Left ventricle myocardium inferior (tissue), 1 donor: ENCODE data around the gene SMARCD3. TPM values are rescaled to one million over a fixed set of nuclear protein-coding genes. Genes with fewer than 3 reads are reported as not detected.

ENCODE experiments used
- DNase-seq: peaks from one replicate; pipeline ENCODE4 v3.0.0-alpha.2; 2020
- H3K27ac ChIP-seq: fragments of 200-600 bp; replicated peaks from 2 replicates; pipeline ENCODE4 v1.8.0; 2021
- H3K27me3 ChIP-seq: fragments of 200-600 bp; 2 replicates; pipeline ENCODE4 v1.8.0; 2021; ENCODE audit warnings: low read depth
- H3K36me3 ChIP-seq: fragments of 200-600 bp; 2 replicates; pipeline ENCODE4 v1.8.0; 2021
- H3K4me1 ChIP-seq: fragments of 200-600 bp; 2 replicates; pipeline ENCODE4 v1.8.0; 2021
- H3K4me3 ChIP-seq: fragments of 200-600 bp; 2 replicates; pipeline ENCODE4 v1.8.0; 2021; ENCODE audit warnings: mild to moderate bottlenecking, moderate library complexity
- H3K9me3 ChIP-seq: fragments of 200-600 bp; replicated peaks from 2 replicates; pipeline ENCODE4 v1.8.0; 2021
- intact Hi-C: fragments of 100-400 bp; cut with micrococcal nuclease; formaldehyde crosslinking; loops from one replicate; pipeline ENCODE4 v1.11.0; 2022
- total RNA-seq: library from RNA; stranded (reverse); fragmentation: NEBNext Ultra II Directional; extraction: Animal tissue kit (Norgen Biotek cat#: 25700); gene quantifications from one replicate; pipeline ENCODE4 v1.2.1, GENCODE V29; 2021
- TF ChIP-seq, protein P1 (sequence below): fragments of 200-600 bp; IDR thresholded peaks from 2 replicates; pipeline ENCODE4 v1.8.0; 2021; ENCODE audit warnings: antibody characterized with exemption, mild to moderate bottlenecking, borderline replicate concordance
- donor health status: DM: no; HTN: yes; CAD: no; lungs with severe emphysema.

The SMARCD3 gene
- total RNA-seq, 1 donor from 2014 or later = 104 TPM

DNA sequence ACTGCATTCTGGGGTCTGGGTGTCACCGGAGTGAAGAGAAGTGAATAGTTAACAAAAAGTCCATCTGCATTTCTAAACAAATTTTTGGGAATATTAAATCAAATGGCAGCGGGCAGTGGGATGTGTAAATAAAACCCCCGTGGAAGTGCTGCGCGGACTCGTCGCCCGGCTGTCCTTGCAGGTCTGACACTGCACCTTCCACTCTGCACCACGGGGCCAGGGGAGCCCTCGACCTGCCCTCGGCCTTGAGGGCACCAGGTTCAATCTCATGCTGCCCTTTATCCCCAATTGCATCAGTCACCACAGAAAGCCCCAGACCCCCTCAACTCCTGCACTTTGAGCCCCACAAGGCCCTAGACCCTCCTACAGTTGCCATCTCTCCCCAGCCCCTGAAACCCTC is 6.4 kb upstream of the SMARCD3 start:
- H3K4me3 ChIP-seq = no peak overlapping the region
- H3K27me3 ChIP-seq = peaks cover 20% of the 10 kb centered on the region
- peak overlapping the region; percentile 99 for H3K27ac ChIP-seq
- H3K36me3 ChIP-seq = no peaks in the 10 kb centered on the region
- no peaks in the 10 kb centered on the region for H3K9me3 ChIP-seq
- TF ChIP-seq, protein P1, sequence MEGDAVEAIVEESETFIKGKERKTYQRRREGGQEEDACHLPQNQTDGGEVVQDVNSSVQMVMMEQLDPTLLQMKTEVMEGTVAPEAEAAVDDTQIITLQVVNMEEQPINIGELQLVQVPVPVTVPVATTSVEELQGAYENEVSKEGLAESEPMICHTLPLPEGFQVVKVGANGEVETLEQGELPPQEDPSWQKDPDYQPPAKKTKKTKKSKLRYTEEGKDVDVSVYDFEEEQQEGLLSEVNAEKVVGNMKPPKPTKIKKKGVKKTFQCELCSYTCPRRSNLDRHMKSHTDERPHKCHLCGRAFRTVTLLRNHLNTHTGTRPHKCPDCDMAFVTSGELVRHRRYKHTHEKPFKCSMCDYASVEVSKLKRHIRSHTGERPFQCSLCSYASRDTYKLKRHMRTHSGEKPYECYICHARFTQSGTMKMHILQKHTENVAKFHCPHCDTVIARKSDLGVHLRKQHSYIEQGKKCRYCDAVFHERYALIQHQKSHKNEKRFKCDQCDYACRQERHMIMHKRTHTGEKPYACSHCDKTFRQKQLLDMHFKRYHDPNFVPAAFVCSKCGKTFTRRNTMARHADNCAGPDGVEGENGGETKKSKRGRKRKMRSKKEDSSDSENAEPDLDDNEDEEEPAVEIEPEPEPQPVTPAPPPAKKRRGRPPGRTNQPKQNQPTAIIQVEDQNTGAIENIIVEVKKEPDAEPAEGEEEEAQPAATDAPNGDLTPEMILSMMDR = no peak
- DNase-seq = no peak
- intact Hi-C loops = no loop called here
- peaks cover 51% of the 10 kb centered on the region for H3K4me1 ChIP-seq

DNA sequence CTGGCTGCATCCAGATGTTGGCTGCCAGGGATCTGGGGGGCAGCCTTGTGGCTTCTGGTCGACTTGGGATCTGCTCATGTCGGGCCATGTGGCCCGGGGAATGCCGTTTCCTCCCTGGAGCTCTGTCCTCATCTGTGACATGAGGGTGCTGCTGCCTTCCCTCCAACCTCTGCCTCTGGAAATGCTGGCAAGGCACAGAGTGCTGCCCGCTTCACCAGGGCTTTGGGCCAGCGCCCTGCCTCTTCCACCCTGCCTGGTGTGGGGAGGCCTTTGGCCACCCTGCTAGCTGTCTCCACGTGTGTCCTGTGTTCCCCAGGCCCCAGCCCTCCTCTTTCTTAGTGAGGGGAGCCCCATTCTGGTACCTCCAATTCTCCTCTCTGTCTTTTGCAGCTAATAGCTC is 5.8 kb upstream of the SMARCD3 start:
- DNase-seq = no peak
- H3K9me3 ChIP-seq = no peaks in the 10 kb centered on the region
- intact Hi-C loops = no loop called here
- no peaks in the 10 kb centered on the region for H3K36me3 ChIP-seq
- peak overlapping the region; percentile 99 for H3K27ac ChIP-seq
- TF ChIP-seq, protein P1 = no peak
- H3K4me3 ChIP-seq = no peak overlapping the region
- H3K4me1 ChIP-seq = peaks cover 56% of the 10 kb centered on the region
- H3K27me3 ChIP-seq = peaks cover 17% of the 10 kb centered on the region

DNA sequence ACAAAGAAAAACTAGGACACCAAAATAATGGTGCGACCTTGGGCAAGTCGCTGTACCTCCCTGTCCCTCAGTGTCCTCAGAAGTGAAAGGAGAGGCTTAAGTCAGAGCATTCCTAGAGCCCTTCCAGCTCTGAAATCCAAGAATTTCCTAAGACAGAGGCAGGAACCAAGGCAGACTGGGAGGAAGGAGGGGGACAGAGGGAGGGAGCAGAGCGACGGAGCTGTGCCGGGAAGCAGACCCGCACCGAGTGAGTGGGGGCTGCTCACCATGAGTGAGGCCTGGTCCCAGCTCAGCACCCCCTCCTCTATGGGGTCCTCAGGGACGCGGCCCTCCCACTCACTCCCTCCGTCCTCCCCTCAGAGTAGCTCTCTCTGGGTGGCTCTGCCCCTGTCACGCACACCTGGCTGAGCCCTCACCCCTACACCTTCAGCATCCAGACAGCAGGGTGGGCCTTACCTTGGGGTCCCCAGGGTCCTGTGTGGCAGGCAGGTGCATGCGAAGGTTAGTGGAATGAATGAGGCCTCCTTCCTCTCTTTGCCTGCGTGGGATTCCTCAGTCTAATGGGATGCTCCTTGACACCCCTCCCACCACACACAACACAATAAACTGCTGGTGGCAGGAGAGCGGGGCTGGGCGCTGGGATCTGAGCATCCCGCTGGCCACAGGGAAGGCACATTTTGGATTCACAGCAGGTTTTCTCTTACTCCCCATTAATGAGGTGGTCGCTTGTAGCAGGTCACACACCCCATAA is 4.6 kb upstream of the SMARCD3 start:
- Histone ChIP-seq H3K4me1 (peaks cover 64% of the 10 kb centered on the region), H3K9me3 (no peaks in the 10 kb centered on the region), H3K36me3 (no peaks in the 10 kb centered on the region), H3K4me3 (peak overlapping the region; percentile 84), H3K27ac (peak overlapping the region; percentile 99), H3K27me3 (peaks cover 17% of the 10 kb centered on the region)
- TF ChIP-seq, protein P1 = no peak
- no peak for DNase-seq
- intact Hi-C loops = no loop called here

DNA sequence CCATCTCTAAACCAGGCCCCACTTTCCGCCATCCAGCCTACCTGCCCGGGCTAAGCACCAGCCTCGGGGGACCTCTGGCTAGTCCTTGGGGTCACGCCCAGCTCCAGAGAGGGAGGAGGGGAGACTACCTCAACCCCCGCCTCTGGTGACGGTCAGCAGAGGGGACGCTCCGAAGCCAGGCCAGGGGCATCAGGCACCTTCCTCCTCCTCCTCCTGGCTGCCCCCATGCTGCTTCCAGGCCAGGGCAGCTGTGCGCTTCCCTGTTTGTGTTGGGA is 4.0 kb upstream of the SMARCD3 start:
- H3K36me3 ChIP-seq = no peaks in the 10 kb centered on the region
- intact Hi-C loops = no loop called here
- no peak for DNase-seq
- peak overlapping the region; percentile 99 for H3K27ac ChIP-seq
- H3K4me1 ChIP-seq = peaks cover 70% of the 10 kb centered on the region
- TF ChIP-seq, protein P1 = no peak
- H3K27me3 ChIP-seq = peaks cover 17% of the 10 kb centered on the region
- H3K4me3 ChIP-seq = peak overlapping the region; percentile 84
- no peaks in the 10 kb centered on the region for H3K9me3 ChIP-seq

DNA sequence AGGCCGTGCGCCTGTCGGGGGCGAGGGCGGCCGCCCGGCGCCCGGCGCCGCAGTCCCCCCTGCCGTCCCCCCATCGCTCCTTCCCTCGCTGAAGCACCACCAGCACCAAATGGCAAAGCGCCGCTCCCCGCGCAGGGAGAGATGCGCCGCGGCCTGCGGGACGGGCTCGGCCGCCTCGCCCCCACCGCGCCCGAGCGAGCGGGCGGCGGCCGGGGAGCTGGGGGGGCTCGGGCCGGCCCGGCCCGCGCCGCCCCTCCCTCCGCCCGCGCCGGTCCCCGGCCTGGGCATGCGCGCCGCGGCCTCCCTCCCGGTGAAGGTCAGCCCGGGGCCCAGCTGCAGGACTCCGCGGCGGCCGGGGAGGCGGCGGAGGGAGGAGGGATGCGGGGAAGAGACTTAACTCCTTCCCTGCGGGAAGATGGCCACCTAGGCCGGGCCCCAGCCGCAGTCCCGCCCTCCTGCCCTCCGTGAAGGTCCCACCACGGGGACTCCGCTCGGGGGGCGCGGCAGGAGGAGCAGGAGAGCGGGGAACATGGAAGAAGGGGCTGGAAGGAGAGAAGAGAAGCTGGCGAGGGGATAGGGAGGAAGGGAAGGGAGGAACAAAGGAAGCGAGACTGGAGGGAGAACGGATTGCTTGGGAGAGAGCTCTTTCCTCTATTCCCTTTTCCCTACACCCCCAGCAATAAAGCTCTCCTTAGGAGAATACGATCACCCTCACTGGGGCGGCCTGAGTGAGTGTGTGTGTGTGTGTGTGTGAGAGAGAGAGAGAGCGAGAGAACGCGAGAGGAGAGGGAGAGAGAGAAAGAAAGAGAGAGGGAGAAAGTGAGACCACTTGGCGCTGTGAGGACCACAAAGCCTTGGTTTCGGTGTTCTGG is 3.4 kb upstream of the SMARCD3 start:
- peak overlapping the region; percentile 99 for H3K27ac ChIP-seq
- intact Hi-C loops = no loop called here
- peak; percentile 86 for DNase-seq
- peaks cover 19% of the 10 kb centered on the region for H3K27me3 ChIP-seq
- no peaks in the 10 kb centered on the region for H3K9me3 ChIP-seq
- peaks cover 76% of the 10 kb centered on the region for H3K4me1 ChIP-seq
- no peaks in the 10 kb centered on the region for H3K36me3 ChIP-seq
- TF ChIP-seq, protein P1 = no peak
- H3K4me3 ChIP-seq = peak overlapping the region; percentile 84
